Ovary (tissue), 9 donors: ENCODE results near the gene GHR. TPM values are rescaled to one million over a fixed set of nuclear protein-coding genes. Genes with fewer than 3 reads are reported as not detected.
A peak's percentile ranks its signal among the peaks of the same experiment; 100 is the strongest.
"Not testable (repeated sequence)": the region's sequence is repeated elsewhere in the genome, so short reads cannot be mapped to it uniquely, and the experiment has no call there.

Experiments used
- DNase-seq, 5 donors: peaks; one replicate each; pipeline ENCODE4 v3.0.0-alpha.2; 2019 to 2020
- H3K27ac ChIP-seq, 2 donors: fragments of 200-600 bp; one replicate each; pipeline versions ENCODE4 v1.5.1 to v1.8.0; 2019 to 2022
- H3K27me3 ChIP-seq: fragments of 200-600 bp; one replicate; pipeline ENCODE4 v1.8.0; 2022
- H3K36me3 ChIP-seq: fragments of 200-600 bp; sonication (generic); one replicate; pipeline ENCODE4 v1.5.1; 2019
- H3K4me1 ChIP-seq: one replicate; pipeline ENCODE4 v1.8.1; 2013; ENCODE audit warnings: mild to moderate bottlenecking, moderate library complexity; ENCODE audit not compliant: insufficient read depth
- H3K4me3 ChIP-seq: fragments of 200-600 bp; sonication (generic); one replicate; pipeline ENCODE4 v1.5.1; 2017
- H3K9me3 ChIP-seq, 2 donors: fragments of 200-600 bp in 1 of 2; sonication (generic) in 1 of 2; one replicate each; pipeline versions ENCODE4 v1.5.1 to v1.8.1; 2013 to 2019; ENCODE audit warnings: mild to moderate bottlenecking in 1 of 2, moderate library complexity in 1 of 2
- EP300 ChIP-seq: sonication (generic); formaldehyde crosslinking; IDR thresholded peaks from one replicate; pipeline ENCODE4 v1.6.1; 2017; ENCODE audit warnings: antibody characterized with exemption
- POLR2A ChIP-seq: fragments of 450-650 bp; IDR thresholded peaks from one replicate; pipeline ENCODE4 v1.6.1; 2017; ENCODE audit warnings: antibody characterized with exemption, mild to moderate bottlenecking, moderate library complexity
- WGBS, 3 donors: extraction: QIAGEN DNeasy Blood & Tissue Kit in 1 of 3; methylation state at CpG; one replicate each; pipeline versions ENCODE4 v1.1.5 to v1.1.7; 2013 to 2017; 5-methylcytosine and 5-hydroxymethylcytosine counted together
- intact Hi-C, 4 donors: fragments of 100-400 bp; cut with DNase I; formaldehyde crosslinking; loops; one replicate each; pipeline versions ENCODE4 v1.11.0 to v1.15.1; 2022 to 2023
- polyA plus RNA-seq, 2 donors: library from polyadenylated mRNA; stranded (reverse); fragments of 200-250 nt in 1 of 2; fragments of 350-450 nt in 1 of 2; fragmentation: Illumina TruSeq in 1 of 2; extraction: RNeasy Lipid Tissue Mini Kit (QIAGEN cat#74804) in 1 of 2; gene quantifications; one replicate each; pipeline ENCODE4 v1.2.3, GENCODE V29; 2013 to 2014
- total RNA-seq, 7 donors: library from RNA; depleted of rRNA in 2 of 7; stranded (reverse); fragments of >200 nt in 2 of 7; fragmentation: NEBNext Ultra II Directional in 3 of 7; extraction: Animal tissue kit (Norgen Biotek cat#: 25700) in 3 of 7; gene quantifications; one replicate each; pipeline versions ENCODE4 v1.1.0 to v1.2.4, GENCODE V29; 2016 to 2023
- TF ChIP-seq, protein P1 (sequence below), 3 donors: fragments of 450-650 bp in 2 of 3; fragments of 200-600 bp in 1 of 3; IDR thresholded peaks; one replicate each; pipeline versions ENCODE4 v1.5.1 to v1.8.0; 2016 to 2022; ENCODE audit warnings: antibody characterized with exemption in 3 of 3, mild to moderate bottlenecking in 1 of 3
- donor health status: DM: no; HTN: no; CAD: no; lungs with moderate emphysema.
- donor health status: DM: no; HTN: no; CAD: no.
- donor health status: Bipolar disorder and iron deficiency.
- donor health status: DM: yes; HTN: yes; CAD: no.
- donor health status: DM: no; HTN: no; CAD: no.
- donor health status: DM: yes; HTN: yes; CAD: no.

GHR gene
- total and polyA plus RNA-seq, 9 donors: 4.3 to 17.4 (median 7.0) TPM

DNA sequence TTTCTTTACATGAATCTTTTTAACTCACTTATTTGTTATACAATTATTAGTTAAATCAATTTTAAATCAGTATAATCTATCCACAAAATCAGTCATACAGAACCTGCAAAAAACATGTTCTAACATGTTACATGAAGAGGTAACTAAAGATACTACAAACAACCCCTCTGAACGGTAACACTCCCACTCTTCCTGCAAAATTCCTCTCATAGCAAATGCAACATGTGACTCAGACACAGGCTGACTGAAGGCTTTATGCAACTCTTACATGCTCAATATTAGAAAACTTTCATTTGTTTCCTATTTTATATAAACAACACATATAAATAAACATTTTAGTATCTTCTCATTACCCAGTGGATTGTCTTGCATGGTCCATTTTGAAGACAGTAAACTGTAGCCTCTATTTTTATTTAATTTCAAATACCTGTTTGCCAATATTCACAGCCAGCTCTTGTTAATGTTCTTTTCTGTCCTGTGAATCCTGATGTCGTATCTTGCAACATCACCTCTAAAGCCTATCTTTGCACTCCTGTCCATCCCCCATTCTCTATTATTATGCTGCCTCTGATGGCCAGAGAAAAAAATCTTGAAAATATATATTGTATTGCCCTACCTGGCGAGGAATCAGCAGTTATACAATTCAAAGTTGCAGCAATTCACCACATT lies 232.9 kb downstream of the GHR start:
- no peak overlapping the region for H3K27ac ChIP-seq
- no peak for DNase-seq
- H3K4me3 ChIP-seq: no peak overlapping the region
- 40 to 46% (median 42%) methylated on average over 3 of the region's 3 CpGs for WGBS, 3 donors
- H3K4me1 ChIP-seq: no peaks in the 10 kb centered on the region
- no peaks in the 10 kb centered on the region for H3K36me3 ChIP-seq
- H3K9me3 ChIP-seq: no peaks in the 10 kb centered on the region
- no peaks in the 10 kb centered on the region for H3K27me3 ChIP-seq
- intact Hi-C loops: loop anchor here in 1 of 4 donors (10.0 kb wide), 1 partner anchor 231 kb away; the partner anchor contains the start of gene GHR
- no peak for TF ChIP-seq POLR2A
- TF ChIP-seq, protein P1, sequence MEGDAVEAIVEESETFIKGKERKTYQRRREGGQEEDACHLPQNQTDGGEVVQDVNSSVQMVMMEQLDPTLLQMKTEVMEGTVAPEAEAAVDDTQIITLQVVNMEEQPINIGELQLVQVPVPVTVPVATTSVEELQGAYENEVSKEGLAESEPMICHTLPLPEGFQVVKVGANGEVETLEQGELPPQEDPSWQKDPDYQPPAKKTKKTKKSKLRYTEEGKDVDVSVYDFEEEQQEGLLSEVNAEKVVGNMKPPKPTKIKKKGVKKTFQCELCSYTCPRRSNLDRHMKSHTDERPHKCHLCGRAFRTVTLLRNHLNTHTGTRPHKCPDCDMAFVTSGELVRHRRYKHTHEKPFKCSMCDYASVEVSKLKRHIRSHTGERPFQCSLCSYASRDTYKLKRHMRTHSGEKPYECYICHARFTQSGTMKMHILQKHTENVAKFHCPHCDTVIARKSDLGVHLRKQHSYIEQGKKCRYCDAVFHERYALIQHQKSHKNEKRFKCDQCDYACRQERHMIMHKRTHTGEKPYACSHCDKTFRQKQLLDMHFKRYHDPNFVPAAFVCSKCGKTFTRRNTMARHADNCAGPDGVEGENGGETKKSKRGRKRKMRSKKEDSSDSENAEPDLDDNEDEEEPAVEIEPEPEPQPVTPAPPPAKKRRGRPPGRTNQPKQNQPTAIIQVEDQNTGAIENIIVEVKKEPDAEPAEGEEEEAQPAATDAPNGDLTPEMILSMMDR (IDR thresholded peaks at IDR 0.05): no peak
- no peak for TF ChIP-seq EP300

DNA sequence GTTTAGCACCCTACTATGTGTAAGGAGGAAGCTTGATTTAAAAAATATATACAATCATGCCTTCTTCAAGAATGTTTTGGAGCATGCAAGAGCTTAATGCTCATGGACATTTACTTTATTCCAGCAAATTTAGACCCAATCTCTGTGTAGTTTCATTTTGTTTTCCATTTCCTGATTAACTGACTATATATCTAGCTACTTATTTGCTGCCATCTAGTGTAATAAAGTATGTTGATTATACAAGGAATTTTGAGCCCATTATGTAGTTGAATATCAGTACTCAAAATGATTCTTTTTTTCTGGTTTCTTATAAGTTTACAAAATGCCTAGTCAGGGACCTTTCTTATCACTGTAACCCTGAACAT lies 233.4 kb downstream of the GHR start:
- Histone ChIP-seq H3K4me1 (no peaks in the 10 kb centered on the region), H3K27ac (no peak overlapping the region), H3K27me3 (no peaks in the 10 kb centered on the region), H3K9me3 (no peaks in the 10 kb centered on the region), H3K4me3 (no peak overlapping the region), H3K36me3 (no peaks in the 10 kb centered on the region)
- intact Hi-C loops: loop anchor here in 1 of 4 donors (10.0 kb wide), 1 partner anchor 232 kb away; the partner anchor contains the start of gene GHR
- TF ChIP-seq EP300: no peak
- TF ChIP-seq POLR2A: no peak
- TF ChIP-seq, protein P1 (IDR thresholded peaks at IDR 0.05): peak in 1 of 3 donors; percentile 25
- no peak for DNase-seq

DNA sequence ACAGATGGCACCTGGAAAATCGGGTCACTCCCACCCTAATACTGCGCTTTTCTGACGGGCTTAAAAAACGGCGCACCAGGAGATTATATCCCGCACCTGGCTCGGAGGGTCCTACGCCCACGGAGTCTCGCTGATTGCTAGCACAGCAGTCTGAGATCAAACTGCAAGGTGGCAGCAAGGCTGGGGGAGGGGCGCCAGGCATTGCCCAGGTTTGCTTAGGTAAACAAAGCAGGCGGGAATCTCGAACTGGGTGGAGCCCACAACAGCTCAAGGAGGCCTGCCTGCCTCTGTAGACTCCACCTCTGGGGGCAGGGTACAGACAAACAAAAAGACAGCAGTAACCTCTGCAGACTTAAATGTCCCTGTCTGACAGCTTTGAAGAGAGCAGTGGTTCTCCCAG lies 236.6 kb downstream of the GHR start:
- H3K4me3 ChIP-seq, H3K4me1 ChIP-seq, H3K27ac ChIP-seq, DNase-seq, H3K36me3 ChIP-seq, H3K27me3 ChIP-seq, H3K9me3 ChIP-seq: not testable (repeated sequence)
- WGBS, 3 donors: 87 to 97% (median 92%) methylated on average over 8 to 12 of the region's 13 CpGs
- intact Hi-C loops: loop anchor here in 1 of 4 donors (10.0 kb wide), 1 partner anchor 235 kb away; the partner anchor contains the start of gene GHR

DNA sequence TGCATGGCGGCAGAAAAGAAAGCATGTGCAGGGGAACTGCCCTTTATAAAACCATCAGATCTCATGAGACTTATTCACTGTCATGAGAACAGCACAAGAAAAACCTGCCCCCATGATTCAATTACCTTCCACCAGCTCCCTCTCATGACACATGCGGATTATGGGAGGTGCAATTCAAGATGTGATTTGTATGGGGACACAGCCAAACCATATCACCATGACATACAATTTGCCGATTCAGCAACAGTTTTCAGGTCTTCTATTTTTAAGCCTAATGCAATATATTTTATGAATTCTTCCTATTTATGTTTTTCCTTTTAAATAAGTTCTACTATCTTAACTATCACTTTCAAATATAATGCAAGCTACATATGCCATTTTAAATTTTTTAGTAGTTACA lies 242.6 kb downstream of the GHR start:
- 86 to 90% (median 88%) methylated on average over 3 of the region's 3 CpGs for WGBS, 3 donors
- intact Hi-C loops: no loop called here
- H3K4me1 ChIP-seq: no peaks in the 10 kb centered on the region

DNA sequence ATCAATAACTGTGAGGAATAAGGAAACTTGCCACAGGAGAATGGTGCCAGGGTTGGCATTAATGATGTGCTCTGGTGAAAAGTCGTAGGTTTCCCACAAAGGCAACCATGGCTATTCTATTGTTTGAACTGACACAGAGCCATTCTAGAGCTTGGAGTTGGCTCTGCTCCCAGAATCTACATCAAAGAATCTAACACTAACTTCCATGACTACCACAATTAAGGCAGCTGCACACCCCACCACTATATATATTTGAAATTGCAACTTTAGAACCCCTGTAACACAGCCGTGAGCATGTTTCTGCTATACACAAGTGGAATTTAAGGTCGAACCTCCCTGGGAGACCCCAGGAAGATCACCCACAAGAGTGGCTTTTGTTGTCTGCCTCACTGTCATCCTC lies 243.6 kb downstream of the GHR start:
- 69 to 83% (median 81%) methylated on average over 3 of the region's 3 CpGs for WGBS, 3 donors
- Histone ChIP-seq H3K27me3 (no peaks in the 10 kb centered on the region), H3K9me3 (no peaks in the 10 kb centered on the region), H3K27ac (no peak overlapping the region), H3K36me3 (no peaks in the 10 kb centered on the region), H3K4me1 (no peaks in the 10 kb centered on the region), H3K4me3 (no peak overlapping the region)
- TF ChIP-seq EP300 (no peak), POLR2A (no peak)
- TF ChIP-seq, protein P1 (IDR thresholded peaks at IDR 0.05): no peak
- intact Hi-C loops: no loop called here
- no peak for DNase-seq

More for the DNA sequence above, 242.6 kb downstream of the GHR start:
- TF ChIP-seq EP300 (no peak), POLR2A (no peak)
- TF ChIP-seq, protein P1 (IDR thresholded peaks at IDR 0.05): no peak
- H3K36me3 ChIP-seq: no peaks in the 10 kb centered on the region
- H3K9me3 ChIP-seq: no peaks in the 10 kb centered on the region
- DNase-seq: no peak
- no peak overlapping the region for H3K4me3 ChIP-seq
- H3K27ac ChIP-seq: no peak overlapping the region
- no peaks in the 10 kb centered on the region for H3K27me3 ChIP-seq
